Colonic mucosa (tissue), 4 donors: ENCODE results near the gene PLAC9. TPM values are rescaled to one million over a fixed set of nuclear protein-coding genes. Genes with fewer than 3 reads are reported as not detected.
A peak's percentile ranks its signal among the peaks of the same experiment; 100 is the strongest.

Source experiments
- DNase-seq: peaks from one replicate; pipeline ENCODE4 v3.0.0-alpha.2; 2020
- H3K27ac ChIP-seq: fragments of 200-600 bp; one replicate; pipeline ENCODE4 v1.8.0; 2021
- H3K27me3 ChIP-seq: fragments of 200-600 bp; one replicate; pipeline ENCODE4 v1.8.0; 2021
- H3K36me3 ChIP-seq: fragments of 200-600 bp; one replicate; pipeline ENCODE4 v1.8.0; 2021
- H3K4me1 ChIP-seq: fragments of 200-600 bp; one replicate; pipeline ENCODE4 v1.8.0; 2021; ENCODE audit warnings: mild to moderate bottlenecking
- H3K4me3 ChIP-seq: fragments of 200-600 bp; one replicate; pipeline ENCODE4 v1.8.0; 2021
- H3K9ac ChIP-seq, 2 donors: one replicate each; pipeline ENCODE4 v1.7.0; 2013; ENCODE audit warnings: control low read depth in 2 of 2, low read depth in 2 of 2, low read length in 2 of 2
- H3K9me3 ChIP-seq: fragments of 200-600 bp; one replicate; pipeline ENCODE4 v1.8.0; 2021
- CTCF ChIP-seq: fragments of 200-600 bp; IDR thresholded peaks from one replicate; pipeline ENCODE4 v1.8.0; 2022; ENCODE audit warnings: antibody characterized with exemption, mild to moderate bottlenecking
- intact Hi-C: fragments of 100-400 bp; cut with DNase I; formaldehyde crosslinking; loops from one replicate; pipeline ENCODE4 v1.14.1; 2022
- total RNA-seq, 2 donors: library from RNA; stranded (reverse); fragmentation: NEBNext Ultra II Directional in 1 of 2; extraction: Animal tissue kit (Norgen Biotek cat#: 25700) in 1 of 2; gene quantifications; one replicate each; pipeline ENCODE4 v1.2.1, GENCODE V29; 2021
- donor health status: healthy.
- donor health status: DM: no; HTN: no; CAD: no.
- donor health status: DM: no; HTN: no; CAD: no.

Gene PLAC9
- total RNA-seq, 2 donors from 2014 or later = 3.9 to 6.0 TPM

GRCh38 chr10:80163741-80164341, 31.3 kb downstream of the PLAC9 start:
- no peak for TF ChIP-seq CTCF
- H3K4me3 ChIP-seq = no peak overlapping the region
- DNase-seq = peak; percentile 70
- peak overlapping the region in 1 of 2 donors; percentile 9 for H3K9ac ChIP-seq
- H3K4me1 ChIP-seq = peaks cover 13% of the 10 kb centered on the region
- intact Hi-C loops = loop anchor here (5.0 kb wide), 1 partner anchor 38 kb away; no protein-coding TSS in a partner anchor
- no peaks in the 10 kb centered on the region for H3K27me3 ChIP-seq
- H3K27ac ChIP-seq = peak overlapping the region; percentile 9
- H3K36me3 ChIP-seq = peaks cover 15% of the 10 kb centered on the region
- H3K9me3 ChIP-seq = no peaks in the 10 kb centered on the region

- Histone ChIP-seq H3K4me3 (no peak overlapping the region), H3K36me3 (peaks cover 19% of the 10 kb centered on the region), H3K27me3 (no peaks in the 10 kb centered on the region), H3K9me3 (no peaks in the 10 kb centered on the region), H3K9ac (no peak overlapping the region), H3K27ac (peak overlapping the region; percentile 9), H3K4me1 (peaks cover 16% of the 10 kb centered on the region)
- no peak for DNase-seq
- intact Hi-C loops = loop anchor here (5.0 kb wide), 1 partner anchor 38 kb away; no protein-coding TSS in a partner anchor
- no peak for TF ChIP-seq CTCF
Measured at GRCh38 chr10:80164596-80164995, 32.1 kb downstream of the PLAC9 start.

- H3K36me3 ChIP-seq = peaks cover 19% of the 10 kb centered on the region
- H3K27me3 ChIP-seq = no peaks in the 10 kb centered on the region
- no peak overlapping the region for H3K4me3 ChIP-seq
- no peaks in the 10 kb centered on the region for H3K9me3 ChIP-seq
- intact Hi-C loops = no loop called here
- no peak for DNase-seq
- H3K27ac ChIP-seq = no peak overlapping the region
- no peak for TF ChIP-seq CTCF
- no peak overlapping the region for H3K9ac ChIP-seq
- peaks cover 17% of the 10 kb centered on the region for H3K4me1 ChIP-seq
Measured at GRCh38 chr10:80165173-80165572, 32.6 kb downstream of the PLAC9 start.

- H3K27ac ChIP-seq = peak overlapping the region; percentile 29
- no peaks in the 10 kb centered on the region for H3K27me3 ChIP-seq
- no peaks in the 10 kb centered on the region for H3K9me3 ChIP-seq
- peaks cover 32% of the 10 kb centered on the region for H3K4me1 ChIP-seq
- peaks cover 14% of the 10 kb centered on the region for H3K36me3 ChIP-seq
- H3K9ac ChIP-seq = no peak overlapping the region
- H3K4me3 ChIP-seq = no peak overlapping the region
- TF ChIP-seq CTCF = no peak
- intact Hi-C loops = no loop called here
- no peak for DNase-seq
Measured at GRCh38 chr10:80166581-80167470, 34.3 kb downstream of the PLAC9 start.

GRCh38 chr10:80167471-80168161, 35.1 kb downstream of the PLAC9 start:
- intact Hi-C loops = no loop called here

More at GRCh38 chr10:80167471-80168161, 35.1 kb downstream of the PLAC9 start:
- no peak for TF ChIP-seq CTCF
- no peak overlapping the region for H3K4me3 ChIP-seq
- peaks cover 10% of the 10 kb centered on the region for H3K36me3 ChIP-seq
- H3K4me1 ChIP-seq = peaks cover 40% of the 10 kb centered on the region
- H3K9ac ChIP-seq = no peak overlapping the region
- H3K27me3 ChIP-seq = no peaks in the 10 kb centered on the region
- no peak for DNase-seq
- H3K27ac ChIP-seq = no peak overlapping the region
- H3K9me3 ChIP-seq = no peaks in the 10 kb centered on the region
